HUES48 (cell line): ENCODE results near the gene PRKD2.

Experiments used
- H3K27ac ChIP-seq: one replicate; pipeline ENCODE4 v1.7.0; 2013; ENCODE audit warnings: low read depth, low read length, inconsistent platforms
- H3K27me3 ChIP-seq: 2 replicates; pipeline ENCODE4 v1.6.1; 2013; ENCODE audit warnings: mild to moderate bottlenecking, low read length; ENCODE audit not compliant: control insufficient read depth, insufficient read depth
- H3K36me3 ChIP-seq: 2 replicates; pipeline ENCODE4 v1.6.1; 2013; ENCODE audit warnings: low read length; ENCODE audit not compliant: control insufficient read depth, insufficient read depth
- H3K4me1 ChIP-seq: 2 replicates; pipeline ENCODE4 v1.6.1; 2013; ENCODE audit warnings: mild to moderate bottlenecking, low read length; ENCODE audit not compliant: control insufficient read depth, insufficient read depth
- H3K4me3 ChIP-seq: 2 replicates; pipeline ENCODE4 v1.5.1; 2013; ENCODE audit warnings: mild to moderate bottlenecking, low read depth, low read length
- H3K9ac ChIP-seq: 2 replicates; pipeline ENCODE4 v1.6.1; 2013; ENCODE audit warnings: mild to moderate bottlenecking, low read depth, low read length, moderate library complexity
- H3K9me3 ChIP-seq: 2 replicates; pipeline ENCODE4 v1.6.1; 2013; ENCODE audit warnings: low read length; ENCODE audit not compliant: control insufficient read depth, insufficient read depth

Gene PRKD2

DNA sequence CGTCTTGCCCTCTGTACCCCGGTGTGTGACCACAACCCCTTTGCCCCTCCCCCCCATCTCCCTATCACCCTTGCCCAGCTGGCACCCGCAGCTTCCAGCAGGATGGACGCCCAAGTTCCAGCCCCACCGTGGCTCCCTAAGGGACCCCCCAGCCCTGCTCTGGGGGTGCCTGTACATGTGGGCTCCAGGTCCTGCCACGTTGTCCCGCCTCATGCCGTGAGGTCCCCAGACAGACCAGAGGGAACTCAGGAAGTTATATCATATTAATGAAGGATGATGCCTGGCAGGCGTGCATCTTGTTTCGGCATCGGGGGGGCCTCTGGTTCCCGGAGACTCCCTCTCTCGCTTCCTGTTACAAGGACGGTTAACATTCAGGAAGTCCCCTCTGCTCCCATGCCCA is 90.5 kb downstream of the PRKD2 start:
- no peak overlapping the region for H3K9ac ChIP-seq
- H3K27ac ChIP-seq = no peak overlapping the region
- no peaks in the 10 kb centered on the region for H3K9me3 ChIP-seq
- no peaks in the 10 kb centered on the region for H3K27me3 ChIP-seq
- peaks cover 9% of the 10 kb centered on the region for H3K4me1 ChIP-seq
- no peaks in the 10 kb centered on the region for H3K36me3 ChIP-seq
- H3K4me3 ChIP-seq = no peak overlapping the region

- no peak overlapping the region for H3K4me3 ChIP-seq
- peaks cover 1% of the 10 kb centered on the region for H3K4me1 ChIP-seq
- no peaks in the 10 kb centered on the region for H3K36me3 ChIP-seq
- no peaks in the 10 kb centered on the region for H3K9me3 ChIP-seq
- H3K27me3 ChIP-seq = no peaks in the 10 kb centered on the region
- H3K9ac ChIP-seq = no peak overlapping the region
- no peak overlapping the region for H3K27ac ChIP-seq
Observed at GRCh38 chr19:46625731-46626130, 91.2 kb downstream of the PRKD2 start.

DNA sequence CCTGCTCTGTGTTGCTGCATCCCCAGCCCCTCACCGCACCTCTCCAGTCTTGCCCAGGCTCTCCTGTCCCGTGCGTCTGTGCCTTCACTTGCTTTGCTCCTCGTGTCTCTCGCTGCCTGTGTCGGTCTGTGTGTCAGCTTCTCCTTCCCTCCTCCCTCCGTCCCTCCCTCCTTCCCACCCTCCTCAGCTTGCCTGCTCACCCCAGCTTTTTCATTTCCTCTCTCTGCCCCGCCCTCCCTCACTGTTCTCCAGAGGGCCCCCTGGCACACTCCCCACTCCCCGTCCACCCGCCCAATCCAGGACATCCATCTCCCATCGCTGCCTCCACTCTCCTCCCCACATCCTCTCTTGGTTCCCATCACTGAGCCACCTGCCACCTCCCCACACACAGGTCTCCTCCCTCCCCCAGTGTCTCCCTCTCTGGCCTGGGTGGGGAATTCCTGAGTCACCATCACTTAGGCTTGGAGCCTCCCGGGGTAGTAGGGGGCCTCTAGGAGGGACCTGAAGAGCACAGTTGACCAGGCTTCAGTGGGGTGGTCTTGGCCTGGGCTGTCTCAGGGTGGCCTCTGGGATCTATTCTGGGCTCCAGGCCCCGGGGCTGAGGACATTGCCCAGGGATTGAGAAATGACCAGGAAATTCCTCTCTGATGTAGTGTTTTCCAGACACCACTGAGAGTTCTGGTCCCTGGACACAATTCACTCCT is 91.8 kb downstream of the PRKD2 start, which contains the start of gene PTGIR:
Gene PTGIR, minus strand, starts transcription at position 132 of the 704 bp plus-strand sequence. CDS start 864 bp downstream, outside the sequence.
- Histone ChIP-seq H3K36me3 (no peaks in the 10 kb centered on the region), H3K4me1 (no peaks in the 10 kb centered on the region), H3K27ac (no peak within 1 kb of the TSS), H3K4me3 (no peak within 1 kb of the TSS), H3K9ac (no peak within 1 kb of the TSS), H3K27me3 (no peaks in the 10 kb centered on the region), H3K9me3 (no peaks in the 10 kb centered on the region)
